GM23338 (cell line): Measurements from ENCODE around the gene LGALS13. TPM values are rescaled to one million over a fixed set of nuclear protein-coding genes. Genes with fewer than 3 reads are reported as not detected.

Experiments used
- ATAC-seq: fragments of 200-7000 bp; cut with Tn5 transposase; 3 replicates; pipeline ENCODE4 v1.9.1; 2020
- DNase-seq: peaks from one replicate; pipeline ENCODE4 v3.0.0-alpha.2; 2015; ENCODE audit warnings: low spot score
- H2AFZ ChIP-seq: fragments of 200-600 bp; sonication (generic); 2 replicates; pipeline ENCODE4 v1.8.0; 2016; ENCODE audit warnings: antibody characterized with exemption, mild to moderate bottlenecking, moderate library complexity
- H3F3A ChIP-seq: fragments of 200-600 bp; sonication (generic); replicated peaks from 2 replicates; pipeline ENCODE4 v1.8.0; 2017; ENCODE audit warnings: antibody characterized with exemption, mixed run types, low read depth
- H3K27ac ChIP-seq: fragments of 200-600 bp; sonication (generic); 2 replicates; pipeline ENCODE4 v1.6.1; 2016; ENCODE audit warnings: low read depth
- H3K27me3 ChIP-seq: fragments of 200-600 bp; sonication (generic); 2 replicates; pipeline ENCODE4 v1.8.0; 2016; ENCODE audit warnings: mild to moderate bottlenecking, mixed run types, moderate library complexity; ENCODE audit not compliant: insufficient read depth
- H3K36me3 ChIP-seq: fragments of 200-600 bp; sonication (generic); 2 replicates; pipeline ENCODE4 v1.8.0; 2016; ENCODE audit warnings: mild to moderate bottlenecking; ENCODE audit not compliant: insufficient read depth
- H3K4me1 ChIP-seq: fragments of 200-600 bp; sonication (generic); 2 replicates; pipeline ENCODE4 v1.8.0; 2016; ENCODE audit warnings: mild to moderate bottlenecking, moderate library complexity; ENCODE audit not compliant: insufficient read depth
- H3K4me2 ChIP-seq: fragments of 200-600 bp; sonication (generic); 2 replicates; pipeline ENCODE4 v1.7.1; 2017; ENCODE audit warnings: mixed run types
- H3K4me3 ChIP-seq: fragments of 200-600 bp; sonication (generic); 2 replicates; pipeline ENCODE4 v1.6.1; 2016; ENCODE audit warnings: mixed run types
- H3K79me2 ChIP-seq: fragments of 200-600 bp; sonication (generic); replicated peaks from 2 replicates; pipeline ENCODE4 v1.8.0; 2017; ENCODE audit warnings: mild to moderate bottlenecking; ENCODE audit not compliant: insufficient read depth
- H3K9me2 ChIP-seq: fragments of 200-600 bp; sonication (generic); 2 replicates; pipeline ENCODE4 v1.8.0; 2017; ENCODE audit not compliant: insufficient read depth
- H4K20me1 ChIP-seq: fragments of 200-600 bp; sonication (generic); replicated peaks from 2 replicates; pipeline ENCODE4 v1.8.0; 2017; ENCODE audit warnings: mild to moderate bottlenecking; ENCODE audit not compliant: insufficient read depth
- H3K27ac Mint-ChIP-seq: 2 replicates; pipeline ENCODE4 v1.8.0; 2020; ENCODE audit warnings: inconsistent platforms, mild to moderate bottlenecking, moderate library complexity, mixed read lengths
- H3K27me3 Mint-ChIP-seq: 3 replicates; pipeline ENCODE4 v1.8.0; 2022; ENCODE audit warnings: low read depth, mild to moderate bottlenecking, moderate library complexity, mixed read lengths, inconsistent platforms; ENCODE audit not compliant: insufficient read depth, poor library complexity
- H3K36me3 Mint-ChIP-seq: 3 replicates; pipeline ENCODE4 v1.8.0; 2021; ENCODE audit warnings: low read depth, mild to moderate bottlenecking, inconsistent platforms, moderate library complexity, mixed read lengths
- H3K4me1 Mint-ChIP-seq: 3 replicates; pipeline ENCODE4 v1.8.0; 2020; ENCODE audit warnings: mild to moderate bottlenecking, inconsistent platforms, mixed read lengths
- H3K4me3 Mint-ChIP-seq: 3 replicates; pipeline ENCODE4 v1.8.0; 2021; ENCODE audit warnings: moderate library complexity, mild to moderate bottlenecking, inconsistent platforms, mixed read lengths
- H3K9me3 Mint-ChIP-seq: 3 replicates; pipeline ENCODE4 v1.8.0; 2020; ENCODE audit warnings: moderate library complexity, mild to moderate bottlenecking, inconsistent platforms, mixed read lengths
- CREB1 ChIP-seq: fragments of 250-450 bp; sonication (Bioruptor Pico); IDR thresholded peaks from 2 replicates; pipeline ENCODE4 v1.5.0; 2020; ENCODE audit warnings: low read depth, mild to moderate bottlenecking, moderate library complexity
- EZH2 ChIP-seq: fragments of 200-600 bp; sonication (generic); IDR thresholded peaks from one replicate; pipeline ENCODE4 v1.8.0; 2017; ENCODE audit warnings: antibody characterized with exemption, mild to moderate bottlenecking, low read depth; ENCODE audit not compliant: unreplicated experiment
- EZH2phosphoT487 ChIP-seq: fragments of 200-600 bp; sonication (generic); IDR thresholded peaks from one replicate; pipeline ENCODE4 v1.8.1; 2018; ENCODE audit warnings: antibody characterized with exemption; ENCODE audit not compliant: unreplicated experiment
- JUNB ChIP-seq: IDR thresholded peaks from one replicate; pipeline ENCODE4 v1.6.1; 2016; ENCODE audit warnings: antibody characterized with exemption; ENCODE audit not compliant: unreplicated experiment
- POLR2AphosphoS5 ChIP-seq: IDR thresholded peaks from 2 replicates; pipeline ENCODE4 v1.6.1; 2016; ENCODE audit warnings: antibody characterized with exemption, low read depth
- STAT1 ChIP-seq: IDR thresholded peaks from one replicate; pipeline ENCODE4 v1.6.1; 2016; ENCODE audit warnings: antibody characterized with exemption; ENCODE audit not compliant: unreplicated experiment
- ZNF114 ChIP-seq: fragments of 250-450 bp; sonication (Bioruptor Pico); IDR thresholded peaks from 2 replicates; pipeline ENCODE4 v1.5.0; 2020; ENCODE audit warnings: mild to moderate bottlenecking, moderate library complexity
- ZNF331 ChIP-seq: fragments of 250-450 bp; sonication (Bioruptor Pico); IDR thresholded peaks from 2 replicates; pipeline ENCODE4 v1.5.0; 2020; ENCODE audit warnings: low read depth, mild to moderate bottlenecking, moderate library complexity
- polyA plus RNA-seq: library from polyadenylated mRNA; unstranded; fragments of >200 nt; fragmentation: Nextera tagmentation; extraction: Ambion mirVana; gene quantifications from 2 replicates; pipeline ENCODE4 v1.2.1, GENCODE V29; 2016
- total RNA-seq: library from RNA; depleted of rRNA; stranded (reverse); fragments of >200 nt; shearing (Covaris generic); gene quantifications from 2 replicates; pipeline ENCODE4 v1.2.3, GENCODE V29; 2014
- TF ChIP-seq, protein P1 (sequence below), 2 experiments: fragments of 200-600 bp in 1 of 2; sonication (generic) in 1 of 2; conservative IDR thresholded peaks; 2 replicates each; pipeline versions ENCODE4 v1.5.1 to v1.6.1; 2016 to 2017; ENCODE audit warnings: antibody characterized with exemption in 2 of 2, low read depth in 2 of 2, mild to moderate bottlenecking in 2 of 2, moderate library complexity in 1 of 2
- TF ChIP-seq, protein P2 (sequence below): IDR thresholded peaks from one replicate; pipeline ENCODE4 v1.6.1; 2018; ENCODE audit warnings: antibody characterized with exemption; ENCODE audit not compliant: unreplicated experiment
- TF ChIP-seq, protein P3 (sequence below): fragments of 250-450 bp; sonication (Bioruptor Pico); IDR thresholded peaks from 2 replicates; pipeline ENCODE4 v1.5.0; 2020; ENCODE audit warnings: mild to moderate bottlenecking, moderate library complexity

The LGALS13 gene
- total and polyA plus RNA-seq, 2 experiments from 2014 or later: not detected

GRCh38 chr19:39553082-39553652 lies 49.2 kb upstream of the LGALS13 start (continued):
- TF ChIP-seq CREB1 (CRISPR knock-in tag): no peak
- TF ChIP-seq, protein P1, sequence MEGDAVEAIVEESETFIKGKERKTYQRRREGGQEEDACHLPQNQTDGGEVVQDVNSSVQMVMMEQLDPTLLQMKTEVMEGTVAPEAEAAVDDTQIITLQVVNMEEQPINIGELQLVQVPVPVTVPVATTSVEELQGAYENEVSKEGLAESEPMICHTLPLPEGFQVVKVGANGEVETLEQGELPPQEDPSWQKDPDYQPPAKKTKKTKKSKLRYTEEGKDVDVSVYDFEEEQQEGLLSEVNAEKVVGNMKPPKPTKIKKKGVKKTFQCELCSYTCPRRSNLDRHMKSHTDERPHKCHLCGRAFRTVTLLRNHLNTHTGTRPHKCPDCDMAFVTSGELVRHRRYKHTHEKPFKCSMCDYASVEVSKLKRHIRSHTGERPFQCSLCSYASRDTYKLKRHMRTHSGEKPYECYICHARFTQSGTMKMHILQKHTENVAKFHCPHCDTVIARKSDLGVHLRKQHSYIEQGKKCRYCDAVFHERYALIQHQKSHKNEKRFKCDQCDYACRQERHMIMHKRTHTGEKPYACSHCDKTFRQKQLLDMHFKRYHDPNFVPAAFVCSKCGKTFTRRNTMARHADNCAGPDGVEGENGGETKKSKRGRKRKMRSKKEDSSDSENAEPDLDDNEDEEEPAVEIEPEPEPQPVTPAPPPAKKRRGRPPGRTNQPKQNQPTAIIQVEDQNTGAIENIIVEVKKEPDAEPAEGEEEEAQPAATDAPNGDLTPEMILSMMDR (conservative IDR thresholded peaks at IDR 0.05; ENCODE audit: low read depth in 2 of 2): no peak
- no peak for TF ChIP-seq ZNF331 (CRISPR knock-in tag)

GRCh38 chr19:39554701-39555311 lies 47.5 kb upstream of the LGALS13 start:
- H3K4me3 ChIP-seq: no peak overlapping the region
- H3K36me3 ChIP-seq: no peaks in the 10 kb centered on the region
- H3F3A ChIP-seq: no peaks in the 10 kb centered on the region
- Mint-ChIP-seq H3K4me1 (no peaks in the 10 kb centered on the region), H3K27ac (no peak overlapping the region), H3K27me3 (peaks cover 6% of the 10 kb centered on the region), H3K36me3 (no peaks in the 10 kb centered on the region), H3K4me3 (no peak overlapping the region), H3K9me3 (no peaks in the 10 kb centered on the region)
- H3K79me2 ChIP-seq: no peaks in the 10 kb centered on the region
- H3K27me3 ChIP-seq: no peaks in the 10 kb centered on the region
- no peaks in the 10 kb centered on the region for H4K20me1 ChIP-seq
- no peak overlapping the region for H2AFZ ChIP-seq
- ATAC-seq (no peak), DNase-seq (no peak)
- no peaks in the 10 kb centered on the region; the same call in 1 of the 2 replicates for H3K9me2 ChIP-seq
- no peak overlapping the region for H3K27ac ChIP-seq
- no peak overlapping the region for H3K4me2 ChIP-seq
- no peaks in the 10 kb centered on the region for H3K4me1 ChIP-seq
- no peak for TF ChIP-seq EZH2phosphoT487
- TF ChIP-seq, protein P2, sequence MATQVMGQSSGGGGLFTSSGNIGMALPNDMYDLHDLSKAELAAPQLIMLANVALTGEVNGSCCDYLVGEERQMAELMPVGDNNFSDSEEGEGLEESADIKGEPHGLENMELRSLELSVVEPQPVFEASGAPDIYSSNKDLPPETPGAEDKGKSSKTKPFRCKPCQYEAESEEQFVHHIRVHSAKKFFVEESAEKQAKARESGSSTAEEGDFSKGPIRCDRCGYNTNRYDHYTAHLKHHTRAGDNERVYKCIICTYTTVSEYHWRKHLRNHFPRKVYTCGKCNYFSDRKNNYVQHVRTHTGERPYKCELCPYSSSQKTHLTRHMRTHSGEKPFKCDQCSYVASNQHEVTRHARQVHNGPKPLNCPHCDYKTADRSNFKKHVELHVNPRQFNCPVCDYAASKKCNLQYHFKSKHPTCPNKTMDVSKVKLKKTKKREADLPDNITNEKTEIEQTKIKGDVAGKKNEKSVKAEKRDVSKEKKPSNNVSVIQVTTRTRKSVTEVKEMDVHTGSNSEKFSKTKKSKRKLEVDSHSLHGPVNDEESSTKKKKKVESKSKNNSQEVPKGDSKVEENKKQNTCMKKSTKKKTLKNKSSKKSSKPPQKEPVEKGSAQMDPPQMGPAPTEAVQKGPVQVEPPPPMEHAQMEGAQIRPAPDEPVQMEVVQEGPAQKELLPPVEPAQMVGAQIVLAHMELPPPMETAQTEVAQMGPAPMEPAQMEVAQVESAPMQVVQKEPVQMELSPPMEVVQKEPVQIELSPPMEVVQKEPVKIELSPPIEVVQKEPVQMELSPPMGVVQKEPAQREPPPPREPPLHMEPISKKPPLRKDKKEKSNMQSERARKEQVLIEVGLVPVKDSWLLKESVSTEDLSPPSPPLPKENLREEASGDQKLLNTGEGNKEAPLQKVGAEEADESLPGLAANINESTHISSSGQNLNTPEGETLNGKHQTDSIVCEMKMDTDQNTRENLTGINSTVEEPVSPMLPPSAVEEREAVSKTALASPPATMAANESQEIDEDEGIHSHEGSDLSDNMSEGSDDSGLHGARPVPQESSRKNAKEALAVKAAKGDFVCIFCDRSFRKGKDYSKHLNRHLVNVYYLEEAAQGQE: no peak
- TF ChIP-seq JUNB: no peak
- TF ChIP-seq POLR2AphosphoS5: no peak
- TF ChIP-seq EZH2: no peak
- TF ChIP-seq CREB1 (CRISPR knock-in tag): no peak
- TF ChIP-seq, protein P3, sequence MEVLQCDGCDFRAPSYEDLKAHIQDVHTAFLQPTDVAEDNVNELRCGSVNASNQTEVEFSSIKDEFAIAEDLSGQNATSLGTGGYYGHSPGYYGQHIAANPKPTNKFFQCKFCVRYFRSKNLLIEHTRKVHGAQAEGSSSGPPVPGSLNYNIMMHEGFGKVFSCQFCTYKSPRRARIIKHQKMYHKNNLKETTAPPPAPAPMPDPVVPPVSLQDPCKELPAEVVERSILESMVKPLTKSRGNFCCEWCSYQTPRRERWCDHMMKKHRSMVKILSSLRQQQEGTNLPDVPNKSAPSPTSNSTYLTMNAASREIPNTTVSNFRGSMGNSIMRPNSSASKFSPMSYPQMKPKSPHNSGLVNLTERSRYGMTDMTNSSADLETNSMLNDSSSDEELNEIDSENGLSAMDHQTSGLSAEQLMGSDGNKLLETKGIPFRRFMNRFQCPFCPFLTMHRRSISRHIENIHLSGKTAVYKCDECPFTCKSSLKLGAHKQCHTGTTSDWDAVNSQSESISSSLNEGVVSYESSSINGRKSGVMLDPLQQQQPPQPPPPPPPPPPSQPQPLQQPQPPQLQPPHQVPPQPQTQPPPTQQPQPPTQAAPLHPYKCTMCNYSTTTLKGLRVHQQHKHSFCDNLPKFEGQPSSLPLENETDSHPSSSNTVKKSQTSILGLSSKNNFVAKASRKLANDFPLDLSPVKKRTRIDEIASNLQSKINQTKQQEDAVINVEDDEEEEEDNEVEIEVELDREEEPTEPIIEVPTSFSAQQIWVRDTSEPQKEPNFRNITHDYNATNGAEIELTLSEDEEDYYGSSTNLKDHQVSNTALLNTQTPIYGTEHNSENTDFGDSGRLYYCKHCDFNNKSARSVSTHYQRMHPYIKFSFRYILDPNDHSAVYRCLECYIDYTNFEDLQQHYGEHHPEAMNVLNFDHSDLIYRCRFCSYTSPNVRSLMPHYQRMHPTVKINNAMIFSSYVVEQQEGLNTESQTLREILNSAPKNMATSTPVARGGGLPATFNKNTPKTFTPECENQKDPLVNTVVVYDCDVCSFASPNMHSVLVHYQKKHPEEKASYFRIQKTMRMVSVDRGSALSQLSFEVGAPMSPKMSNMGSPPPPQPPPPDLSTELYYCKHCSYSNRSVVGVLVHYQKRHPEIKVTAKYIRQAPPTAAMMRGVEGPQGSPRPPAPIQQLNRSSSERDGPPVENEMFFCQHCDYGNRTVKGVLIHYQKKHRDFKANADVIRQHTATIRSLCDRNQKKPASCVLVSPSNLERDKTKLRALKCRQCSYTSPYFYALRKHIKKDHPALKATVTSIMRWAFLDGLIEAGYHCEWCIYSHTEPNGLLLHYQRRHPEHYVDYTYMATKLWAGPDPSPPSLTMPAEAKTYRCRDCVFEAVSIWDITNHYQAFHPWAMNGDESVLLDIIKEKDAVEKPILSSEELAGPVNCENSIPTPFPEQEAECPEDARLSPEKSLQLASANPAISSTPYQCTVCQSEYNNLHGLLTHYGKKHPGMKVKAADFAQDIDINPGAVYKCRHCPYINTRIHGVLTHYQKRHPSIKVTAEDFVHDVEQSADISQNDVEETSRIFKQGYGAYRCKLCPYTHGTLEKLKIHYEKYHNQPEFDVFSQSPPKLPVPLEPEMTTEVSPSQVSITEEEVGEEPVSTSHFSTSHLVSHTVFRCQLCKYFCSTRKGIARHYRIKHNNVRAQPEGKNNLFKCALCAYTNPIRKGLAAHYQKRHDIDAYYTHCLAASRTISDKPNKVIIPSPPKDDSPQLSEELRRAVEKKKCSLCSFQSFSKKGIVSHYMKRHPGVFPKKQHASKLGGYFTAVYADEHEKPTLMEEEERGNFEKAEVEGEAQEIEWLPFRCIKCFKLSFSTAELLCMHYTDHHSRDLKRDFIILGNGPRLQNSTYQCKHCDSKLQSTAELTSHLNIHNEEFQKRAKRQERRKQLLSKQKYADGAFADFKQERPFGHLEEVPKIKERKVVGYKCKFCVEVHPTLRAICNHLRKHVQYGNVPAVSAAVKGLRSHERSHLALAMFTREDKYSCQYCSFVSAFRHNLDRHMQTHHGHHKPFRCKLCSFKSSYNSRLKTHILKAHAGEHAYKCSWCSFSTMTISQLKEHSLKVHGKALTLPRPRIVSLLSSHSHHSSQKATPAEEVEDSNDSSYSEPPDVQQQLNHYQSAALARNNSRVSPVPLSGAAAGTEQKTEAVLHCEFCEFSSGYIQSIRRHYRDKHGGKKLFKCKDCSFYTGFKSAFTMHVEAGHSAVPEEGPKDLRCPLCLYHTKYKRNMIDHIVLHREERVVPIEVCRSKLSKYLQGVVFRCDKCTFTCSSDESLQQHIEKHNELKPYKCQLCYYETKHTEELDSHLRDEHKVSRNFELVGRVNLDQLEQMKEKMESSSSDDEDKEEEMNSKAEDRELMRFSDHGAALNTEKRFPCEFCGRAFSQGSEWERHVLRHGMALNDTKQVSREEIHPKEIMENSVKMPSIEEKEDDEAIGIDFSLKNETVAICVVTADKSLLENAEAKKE (CRISPR knock-in tag): no peak
- no peak for TF ChIP-seq ZNF331 (CRISPR knock-in tag)
- no peak for TF ChIP-seq STAT1
- no peak for TF ChIP-seq ZNF114 (CRISPR knock-in tag)
